Epidermal melanocyte (primary cell): ENCODE data around the gene POU2AF1.

Source experiments
- DNase-seq: peaks from one replicate; pipeline ENCODE4 v3.0.0; 2011; ENCODE audit warnings: low spot score; ENCODE audit not compliant: insufficient read length

Gene POU2AF1, protein sequence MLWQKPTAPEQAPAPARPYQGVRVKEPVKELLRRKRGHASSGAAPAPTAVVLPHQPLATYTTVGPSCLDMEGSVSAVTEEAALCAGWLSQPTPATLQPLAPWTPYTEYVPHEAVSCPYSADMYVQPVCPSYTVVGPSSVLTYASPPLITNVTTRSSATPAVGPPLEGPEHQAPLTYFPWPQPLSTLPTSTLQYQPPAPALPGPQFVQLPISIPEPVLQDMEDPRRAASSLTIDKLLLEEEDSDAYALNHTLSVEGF

DNA sequence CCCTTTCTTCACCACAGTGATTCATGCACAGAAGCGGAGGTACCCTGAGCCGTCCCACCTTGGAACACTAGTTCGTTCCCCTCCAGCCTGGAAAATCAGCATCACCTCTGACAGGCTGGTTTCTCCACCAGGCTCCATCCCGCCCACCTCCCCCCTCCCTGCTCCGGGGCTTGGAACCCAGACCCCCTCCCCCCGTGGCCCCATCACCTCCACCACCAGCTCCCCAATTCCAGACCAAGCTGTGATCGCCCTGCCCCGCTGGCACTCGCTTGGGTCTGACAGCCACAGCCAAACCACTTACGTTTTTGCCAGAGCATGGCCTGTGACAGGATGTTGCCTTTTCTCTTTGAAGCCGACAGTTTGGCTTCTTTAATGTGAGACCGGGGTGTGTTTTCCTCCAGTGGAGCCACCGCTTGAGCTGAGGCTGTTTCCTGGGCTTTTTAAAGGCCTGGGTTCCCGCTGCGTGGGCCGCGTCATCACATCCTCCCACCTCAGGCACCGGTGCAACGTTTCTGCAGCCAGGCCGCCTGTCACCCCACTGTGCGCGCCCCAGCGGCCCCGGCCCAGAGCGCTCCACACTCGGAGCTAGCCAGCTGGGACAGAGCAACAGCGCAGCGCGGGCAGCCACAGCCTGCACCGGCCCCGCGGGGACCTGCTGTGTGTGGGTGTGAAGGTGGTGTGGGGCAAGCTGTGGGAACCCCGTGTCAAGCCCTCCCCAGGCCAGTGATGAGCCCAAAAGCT lies at the start of gene POU2AF1:
Gene POU2AF1, minus strand, starts transcription at position 415 of the 741 bp plus-strand sequence. Its CDS starts 98 bp downstream, at position 317.
- DNase-seq, result no peak

DNA sequence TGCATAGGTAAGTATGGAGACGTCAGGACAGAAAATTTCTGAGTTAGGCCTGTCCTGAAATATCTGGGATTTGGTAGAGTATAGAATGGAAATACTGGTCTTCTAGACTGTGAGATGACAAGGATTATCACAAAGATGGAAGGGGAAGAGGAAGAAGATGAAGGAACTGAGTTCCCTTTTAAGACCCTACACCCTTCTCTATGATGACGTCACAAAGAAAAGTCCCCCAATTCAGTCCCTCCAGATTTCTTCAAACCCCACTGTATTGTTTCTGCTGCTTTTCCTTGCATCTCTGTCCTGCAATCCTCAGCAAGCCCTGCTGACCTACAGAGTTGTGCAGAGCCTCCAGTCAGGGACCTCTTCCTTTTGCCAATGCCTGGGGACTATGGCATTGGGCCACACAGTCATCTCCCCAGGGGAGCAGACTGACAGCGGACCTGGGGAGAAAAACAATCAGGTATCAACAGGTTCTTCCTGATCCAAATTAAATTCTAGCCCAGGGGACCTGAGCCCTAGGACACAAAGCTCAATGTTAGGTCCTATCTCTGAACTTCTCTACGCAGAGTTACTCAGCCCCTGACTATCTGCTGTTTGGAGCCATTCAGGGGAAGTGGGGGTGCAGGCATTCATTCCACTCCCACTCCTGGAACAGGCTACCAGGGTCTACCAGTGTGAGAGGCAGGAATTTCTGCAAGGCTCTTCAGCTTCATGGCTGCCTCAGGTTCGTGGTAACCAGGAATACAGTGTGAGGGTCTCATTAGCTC lies 49.2 kb upstream of the POU2AF1 start:
- DNase-seq, result no peak

DNA sequence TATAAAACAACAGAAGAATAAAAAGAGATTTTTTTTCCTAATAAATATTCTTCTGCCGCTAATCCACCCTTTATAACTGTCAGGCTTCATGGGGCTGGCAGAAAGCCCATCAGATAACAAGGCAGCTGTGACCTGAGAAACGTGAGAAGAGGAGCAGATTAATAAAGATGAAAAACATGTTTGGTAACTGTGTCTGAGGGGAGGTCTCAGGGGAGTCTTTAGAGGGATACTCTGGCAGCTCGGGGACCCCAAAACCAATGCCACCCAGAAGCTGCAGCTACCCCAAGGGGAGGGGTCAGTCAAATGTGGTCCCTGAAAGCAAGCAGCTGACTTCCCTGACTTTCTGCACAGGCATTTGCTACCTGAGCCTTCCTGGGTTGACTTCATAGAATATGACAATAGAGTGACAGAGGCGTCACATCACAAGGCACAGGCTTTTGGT lies 48.4 kb upstream of the POU2AF1 start:
- no peak for DNase-seq

DNA sequence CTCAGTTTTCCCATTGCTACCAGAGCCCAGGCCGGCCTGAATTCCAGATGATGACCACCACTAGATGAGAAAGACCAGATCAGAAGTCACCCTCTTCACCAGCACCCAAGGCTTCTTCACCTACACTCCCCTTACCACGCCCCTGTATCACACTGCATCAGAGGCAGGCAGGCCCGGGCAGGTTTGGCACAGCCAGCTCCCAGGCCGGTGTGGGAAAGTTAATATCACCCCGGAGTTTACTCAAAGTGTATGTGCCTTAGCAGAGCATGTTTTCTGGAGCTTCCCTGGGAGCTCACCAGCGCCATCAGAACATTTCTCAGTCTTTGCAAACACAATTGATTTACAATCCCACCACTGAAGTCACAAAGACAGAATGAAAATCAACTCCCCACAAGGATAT lies 47.5 kb upstream of the POU2AF1 start:
- DNase-seq, result no peak

DNA sequence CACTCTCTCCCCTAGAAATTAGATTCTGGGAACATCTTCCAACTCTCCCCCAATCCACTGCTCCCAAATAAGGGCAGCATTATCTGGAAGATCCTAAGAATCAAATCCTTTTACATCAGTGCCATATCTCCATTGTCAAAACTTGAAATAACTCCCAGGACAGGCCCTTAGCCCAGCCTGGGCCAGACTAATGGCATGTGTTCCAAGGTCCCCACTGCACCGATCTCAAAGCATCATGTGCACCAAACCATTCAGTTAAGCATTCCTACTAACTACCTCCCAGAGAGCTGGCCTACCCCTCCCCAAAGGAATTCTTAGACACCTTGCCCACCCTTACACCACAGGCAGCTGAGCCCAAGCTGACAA lies 44.2 kb upstream of the POU2AF1 start:
- no peak for DNase-seq

DNA sequence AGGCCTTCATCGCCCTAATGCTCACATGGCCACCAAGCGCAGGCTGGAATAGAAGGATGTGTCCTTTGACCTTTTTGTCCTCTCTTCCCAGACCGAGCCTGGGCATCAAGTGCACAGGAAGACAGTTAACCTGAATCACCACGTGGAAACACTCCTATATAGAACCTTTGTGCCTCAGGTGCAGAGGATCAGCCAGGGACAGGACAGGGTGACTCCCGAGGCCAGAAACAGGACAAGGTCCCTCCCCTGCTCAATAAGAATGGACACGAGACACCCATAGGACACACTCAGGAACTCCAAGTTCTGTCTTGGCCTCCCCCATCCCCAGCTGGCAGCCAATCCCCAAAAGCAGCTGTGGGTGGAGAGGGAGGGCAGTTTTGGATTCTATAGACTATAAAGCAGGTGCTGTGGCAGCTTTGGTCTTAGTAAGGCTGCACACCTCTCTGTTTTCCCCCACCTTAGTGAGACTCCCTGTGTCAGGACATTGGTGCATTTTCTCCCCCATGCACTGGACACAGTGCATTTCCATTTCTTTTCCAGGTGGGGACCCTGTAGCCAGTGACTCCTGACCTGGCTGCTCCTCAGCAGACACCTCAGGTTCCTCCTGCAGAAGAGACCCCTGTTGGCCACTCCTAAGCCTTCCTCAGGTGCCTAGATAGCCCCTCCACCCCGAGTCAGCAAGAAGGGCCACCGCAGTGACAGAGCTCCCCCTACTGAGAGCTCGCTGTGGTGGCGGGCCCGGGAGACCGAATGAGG lies 43.6 kb upstream of the POU2AF1 start:
- DNase-seq, result no peak

DNA sequence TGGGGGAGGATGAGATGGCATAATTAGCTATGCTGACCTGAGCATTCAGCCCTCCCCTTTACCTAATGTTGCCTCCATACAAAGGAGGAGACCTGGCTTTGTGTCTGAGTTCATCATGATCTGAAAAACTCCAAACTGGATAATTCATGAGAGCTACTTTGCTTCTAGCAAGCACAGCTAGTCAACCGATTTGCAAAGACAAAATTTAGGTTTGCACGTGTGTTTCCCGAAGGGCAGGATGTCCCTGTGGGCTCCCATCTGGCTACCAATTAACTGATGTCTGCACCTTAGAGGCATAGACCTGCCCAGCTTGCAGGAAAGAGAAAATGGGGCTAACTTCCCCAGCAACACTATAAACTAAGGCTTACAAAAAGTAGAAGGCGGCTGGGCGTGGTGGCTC lies 42.2 kb upstream of the POU2AF1 start:
- DNase-seq, result no peak

DNA sequence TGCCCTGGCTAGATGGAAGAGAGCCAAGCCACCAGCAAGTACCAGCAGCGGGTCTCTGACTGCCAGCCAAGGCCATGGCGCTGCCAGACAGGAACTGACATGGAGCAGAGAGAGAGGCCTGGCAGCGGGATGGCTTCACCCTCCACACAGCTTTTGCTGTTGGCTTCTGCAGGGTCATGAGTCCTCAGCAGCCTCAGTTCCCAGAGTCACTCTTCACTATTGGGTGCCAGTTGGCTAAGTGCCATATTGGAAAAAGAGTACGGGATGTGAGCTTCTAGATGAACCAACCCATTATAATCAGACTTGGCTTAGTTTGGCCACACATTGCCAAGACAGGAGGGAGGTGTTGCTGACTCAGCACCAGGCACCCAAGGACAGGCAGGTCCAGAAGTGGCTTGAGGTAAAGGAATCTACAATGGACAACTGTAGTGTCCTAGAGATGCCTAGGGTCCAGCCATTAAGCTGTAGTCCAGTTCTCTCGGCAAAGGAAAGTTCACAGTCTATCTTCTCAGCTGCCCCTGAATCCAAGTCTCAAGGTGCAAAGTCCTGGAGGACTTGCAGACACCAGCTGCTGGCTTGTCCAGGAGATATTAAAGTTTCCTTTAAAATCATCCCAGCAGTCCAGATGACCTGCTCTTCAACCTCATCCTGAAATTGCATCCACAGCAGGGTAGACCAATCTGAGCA lies 40.7 kb upstream of the POU2AF1 start:
- no peak for DNase-seq

DNA sequence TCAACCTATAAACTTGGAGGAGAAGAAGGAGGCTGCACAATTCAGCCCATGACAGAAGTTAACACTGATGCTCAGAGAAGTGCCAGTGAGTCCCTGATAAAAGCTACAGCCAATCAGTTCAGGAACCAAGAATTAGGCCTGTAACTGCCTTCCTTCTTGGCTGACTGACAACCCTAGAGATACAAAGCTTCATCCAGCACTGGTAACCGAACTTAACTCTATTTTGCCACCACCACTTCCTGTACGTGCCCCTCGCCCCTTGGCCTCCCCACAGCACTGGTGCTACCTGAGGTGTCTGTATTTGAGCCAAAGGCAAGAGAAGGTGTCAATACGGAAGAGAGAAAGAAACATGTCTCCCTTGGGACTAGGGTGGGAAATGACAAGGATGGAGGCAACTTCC lies 40.1 kb upstream of the POU2AF1 start:
- DNase-seq, result no peak

DNA sequence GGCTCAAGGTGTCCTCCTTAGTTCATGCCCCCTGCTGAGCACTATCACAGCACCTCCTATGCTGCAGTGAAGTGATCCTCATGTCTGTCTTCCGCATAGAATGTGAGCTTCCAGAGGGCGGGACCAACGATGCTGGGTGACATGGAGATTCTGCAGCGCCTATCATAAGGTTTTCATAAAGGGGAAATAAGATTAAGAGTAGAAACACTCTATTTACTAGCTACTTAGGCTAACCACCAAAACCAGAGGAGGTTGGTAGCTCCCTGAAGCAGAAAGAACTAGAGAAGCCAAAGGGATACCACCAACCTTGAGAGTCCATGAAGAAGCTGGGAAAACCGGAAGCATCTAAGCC lies 39.3 kb upstream of the POU2AF1 start:
- DNase-seq, result no peak

DNA sequence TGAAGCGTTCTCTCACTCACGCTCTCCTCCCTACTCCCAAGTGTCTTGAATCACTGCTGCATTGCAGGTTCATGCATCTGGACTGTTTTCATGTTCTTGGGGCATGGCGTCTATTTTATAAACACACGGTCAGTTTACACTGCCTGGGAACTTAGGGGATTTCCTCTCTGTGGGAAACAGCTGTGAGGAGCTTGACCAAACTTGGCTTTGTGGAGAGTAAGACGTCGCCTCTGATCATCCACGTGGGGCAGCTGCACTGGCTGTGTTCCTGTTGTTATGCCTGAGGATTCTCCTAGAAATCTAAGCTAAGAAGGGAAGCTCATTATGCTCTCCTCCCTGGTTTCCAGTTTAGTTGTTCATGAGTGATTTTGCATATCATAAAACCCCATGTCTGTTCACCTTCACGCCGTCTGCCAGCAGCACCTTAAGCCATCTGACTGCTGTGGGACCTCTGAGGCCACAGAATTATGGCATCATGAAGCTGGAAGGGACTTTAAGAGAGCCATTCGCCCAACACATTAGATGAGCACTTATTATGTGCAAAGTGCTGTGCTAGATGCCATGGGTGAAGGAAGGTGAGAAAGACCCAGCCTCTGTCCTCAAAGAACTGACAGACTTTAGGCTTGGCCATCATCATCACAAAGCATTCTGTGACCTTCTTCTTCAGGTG lies 38.8 kb upstream of the POU2AF1 start:
- DNase-seq, result no peak

DNA sequence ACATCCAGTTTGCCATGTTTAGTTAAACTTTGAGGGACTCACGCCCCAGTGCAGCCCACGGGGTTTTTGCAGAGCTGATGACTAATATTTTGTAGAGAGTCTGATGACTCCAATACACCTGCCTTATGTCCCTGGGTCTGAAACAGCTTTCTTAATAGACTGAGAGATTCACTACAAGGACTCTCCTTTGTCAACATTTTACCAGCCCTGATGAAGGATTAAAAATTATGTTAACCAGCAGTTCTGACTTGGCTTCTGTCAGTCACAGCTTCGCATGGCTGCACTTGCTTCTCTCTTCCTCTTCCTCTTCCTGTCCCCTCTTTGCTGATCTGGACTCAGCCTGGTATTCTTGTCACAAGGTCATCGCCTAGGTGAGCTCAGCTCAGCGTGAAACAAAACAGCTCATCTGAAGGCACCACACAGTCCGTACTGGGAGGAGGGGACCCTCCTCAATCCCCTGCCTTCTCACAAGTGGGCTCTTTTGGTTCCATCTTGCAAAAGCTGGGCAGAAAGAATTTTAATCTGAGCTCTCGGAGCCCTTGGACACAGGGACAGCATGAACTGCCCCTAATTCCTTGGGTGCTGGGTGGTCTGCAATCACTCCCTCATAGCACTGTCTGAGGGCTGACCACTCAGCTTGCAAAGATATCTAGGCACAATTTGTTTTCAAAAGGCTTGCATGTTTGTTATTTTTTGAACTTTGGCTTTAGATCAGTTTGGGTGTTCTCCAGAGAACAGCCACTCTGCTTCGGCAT lies 38.1 kb upstream of the POU2AF1 start:
- DNase-seq, result no peak

DNA sequence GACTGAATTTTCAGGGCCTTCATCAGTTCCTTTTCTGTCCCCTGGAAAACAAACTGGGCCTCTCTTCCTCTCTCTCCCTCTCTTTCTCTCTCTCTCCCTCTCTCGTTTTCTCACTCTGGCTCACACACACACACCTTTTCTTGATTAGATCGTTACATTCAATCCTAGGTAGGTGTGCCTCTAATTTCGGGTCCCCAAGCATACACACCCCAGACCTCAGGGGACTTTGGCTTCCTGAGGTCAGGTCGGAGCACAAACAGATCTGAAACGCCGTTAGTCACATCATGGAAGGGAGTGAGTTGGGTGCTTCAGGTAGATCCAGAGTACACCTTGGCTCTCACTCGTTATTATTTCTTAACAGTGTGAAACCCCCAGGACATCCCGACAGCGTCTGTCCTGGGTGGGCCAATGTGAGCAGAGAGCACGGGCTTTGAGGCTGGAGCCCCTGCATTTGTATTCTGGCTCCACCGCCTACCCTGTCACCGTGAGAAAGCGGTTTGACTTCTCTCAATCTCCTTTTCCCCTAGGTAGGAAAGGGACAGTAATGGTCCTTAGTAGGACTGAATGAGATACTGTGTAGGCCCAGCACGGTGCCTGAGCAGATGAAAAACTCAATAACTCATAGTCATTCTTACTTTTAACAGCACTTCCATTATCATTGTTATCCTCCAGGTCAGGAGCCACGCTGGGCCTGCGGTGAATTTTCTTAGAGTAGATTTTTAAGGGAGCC lies 37.3 kb upstream of the POU2AF1 start:
- DNase-seq, result no peak

DNA sequence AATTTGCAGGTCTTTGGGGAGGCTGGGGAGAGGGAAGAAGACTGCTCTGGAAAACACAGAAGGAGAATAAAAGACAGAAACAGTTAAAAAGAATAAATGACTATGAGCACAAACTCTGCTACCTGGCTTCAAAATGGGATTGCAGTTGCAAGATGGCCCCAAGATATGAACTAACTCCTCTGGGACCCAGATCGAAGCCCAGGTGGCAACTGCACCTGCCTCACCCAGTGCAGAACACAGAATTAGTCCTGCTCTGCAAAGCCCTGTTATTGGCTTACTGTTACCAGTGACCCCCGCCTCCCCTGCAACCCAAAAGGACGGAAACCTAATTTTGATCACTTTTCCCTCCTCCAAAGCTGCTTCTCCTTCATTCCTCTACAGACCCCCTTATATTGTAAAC lies 35.9 kb upstream of the POU2AF1 start:
- DNase-seq, result no peak

DNA sequence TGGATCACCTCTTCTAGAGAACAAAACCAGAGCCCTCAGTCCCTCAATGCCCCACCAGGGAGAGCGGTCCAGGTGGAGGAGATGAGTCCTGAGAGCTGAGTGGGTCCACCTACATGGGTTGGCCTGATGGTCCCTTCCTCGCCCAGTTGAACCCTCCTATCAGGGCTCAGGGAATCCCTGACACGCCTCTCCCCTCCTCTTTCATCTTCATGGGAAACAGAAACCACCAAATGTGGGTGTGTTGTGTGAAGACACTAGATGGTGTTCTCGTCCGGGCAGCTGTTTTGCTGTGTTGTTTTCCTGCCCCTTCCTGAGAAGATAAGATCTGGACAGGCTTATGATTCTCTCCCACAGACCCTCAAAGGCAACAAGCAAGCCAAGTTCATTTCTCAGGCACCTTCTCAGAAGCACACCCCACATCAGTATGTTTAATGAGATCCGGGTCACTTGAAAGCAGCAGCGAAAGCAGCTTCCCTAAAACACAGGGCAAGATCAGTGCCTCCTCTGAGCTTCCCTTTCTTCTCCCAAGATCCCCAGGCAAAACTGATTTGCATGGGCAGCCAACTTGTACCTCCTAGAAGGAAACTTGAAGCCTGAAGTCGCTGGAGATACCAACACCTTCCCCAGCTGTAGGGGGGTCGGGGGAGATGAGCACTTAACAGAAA lies 35.3 kb upstream of the POU2AF1 start:
- no peak for DNase-seq

DNA sequence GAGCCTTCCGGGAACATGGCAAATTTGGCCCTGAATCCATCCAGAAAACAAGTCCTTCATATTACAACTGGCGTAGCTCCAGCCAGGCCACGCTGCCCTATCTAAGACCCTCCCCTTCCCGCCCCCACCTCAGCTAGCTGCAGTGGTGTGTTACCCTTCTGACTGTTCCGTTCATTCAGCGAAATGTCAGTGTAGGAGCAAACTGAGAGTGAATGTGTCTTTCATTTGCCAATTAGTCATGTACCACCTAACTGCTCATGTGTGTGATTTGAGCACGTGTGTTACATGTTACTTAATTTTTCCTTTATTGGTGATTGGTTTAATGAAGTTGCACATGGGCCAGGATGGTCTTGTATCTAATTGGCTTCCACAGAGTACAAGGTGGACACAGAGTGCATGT lies 34.8 kb upstream of the POU2AF1 start:
- no peak for DNase-seq

DNA sequence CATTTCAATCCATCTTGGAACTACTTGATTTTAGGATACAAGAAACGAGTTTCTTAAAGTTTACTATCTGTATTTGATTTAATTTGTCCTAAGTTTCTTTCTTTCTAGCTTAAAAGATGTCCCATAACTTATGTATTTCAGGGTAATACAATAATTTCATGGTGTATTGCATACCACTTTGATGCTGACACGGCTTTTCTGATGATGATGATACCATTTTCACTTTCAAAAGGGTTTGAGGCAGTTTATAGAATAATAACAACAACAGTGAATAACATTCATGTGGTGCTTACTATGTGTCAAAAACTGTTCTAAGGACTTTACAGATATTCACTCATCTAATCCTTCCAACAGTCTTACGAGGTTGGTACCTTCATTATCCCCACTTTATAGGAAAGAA lies 33.2 kb upstream of the POU2AF1 start:
- no peak for DNase-seq

DNA sequence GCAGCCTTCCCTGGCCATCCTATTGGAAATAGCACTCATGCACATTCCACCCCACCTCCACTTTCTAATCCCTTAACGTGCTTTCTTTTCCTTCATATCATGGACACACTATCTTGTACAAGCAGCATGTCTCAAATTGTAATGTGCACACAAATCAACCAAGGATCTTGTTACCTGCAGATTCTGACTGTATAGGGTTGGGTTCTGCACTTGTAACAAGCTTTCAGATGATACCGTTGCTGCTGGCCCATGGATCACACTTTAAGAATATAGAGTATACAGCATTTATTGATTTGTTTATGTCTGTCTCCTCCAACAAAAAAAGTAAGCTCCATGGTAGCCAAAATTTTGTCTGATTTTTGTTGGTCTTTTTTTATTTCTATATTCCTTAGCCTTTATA lies 32.4 kb upstream of the POU2AF1 start:
- DNase-seq, result no peak

DNA sequence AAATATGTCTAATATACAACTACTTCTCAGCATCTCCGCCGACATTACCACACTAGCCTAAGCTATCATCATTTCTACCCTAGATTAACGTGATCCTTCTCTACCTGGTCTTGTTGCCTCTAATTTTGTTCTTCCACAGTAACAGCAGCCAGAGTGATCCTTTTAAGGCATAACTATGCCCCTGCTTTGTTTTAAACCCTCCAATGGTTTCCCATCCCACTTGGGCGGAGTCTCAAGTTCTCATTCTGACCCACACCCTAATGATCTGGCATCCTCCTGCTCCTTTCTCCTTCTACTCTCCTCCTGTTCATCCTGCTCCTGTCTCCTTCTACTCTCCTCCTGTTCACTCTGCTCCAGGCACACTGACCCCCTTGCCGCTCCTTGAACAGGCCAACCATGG lies 31.9 kb upstream of the POU2AF1 start:
- no peak for DNase-seq
